ENCODE results near the gene PPP2R2C. TPM values are rescaled to one million over a fixed set of nuclear protein-coding genes. Genes with fewer than 3 reads are reported as not detected.

Gene PPP2R2C
- total and polyA plus RNA-seq, 10 of the 15 experiments (the other 5 are each of a cell fraction or from before 2014, with no cell fraction given), result 0.13 to 0.15 TPM; not detected in 8

DNA sequence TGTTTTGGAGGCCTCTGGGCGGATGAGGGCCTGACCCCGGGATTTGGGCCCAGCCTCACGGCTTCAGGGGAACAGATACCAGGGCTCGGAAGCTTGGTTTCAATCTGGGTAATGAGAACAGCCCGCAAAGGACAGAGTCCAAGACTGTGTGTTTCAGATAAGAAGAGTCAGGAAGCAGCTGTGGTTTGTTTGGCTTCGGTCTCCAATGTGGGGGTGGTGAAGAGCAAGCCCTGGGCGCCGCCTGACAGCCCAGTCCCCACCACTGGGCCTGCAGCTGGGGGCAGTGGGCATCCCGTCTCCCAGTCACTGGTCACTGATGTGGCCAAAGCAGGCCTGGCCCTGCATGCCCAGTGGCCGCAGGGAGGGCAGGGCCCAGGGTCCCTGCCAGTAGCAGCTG, 193.6 kb downstream of the PPP2R2C start:
- intact Hi-C loops (cut with micrococcal nuclease; ENCODE audit: unreplicated experiment), result no loop called here
- H3K4me3 ChIP-seq, result no peak overlapping the region
- in situ Hi-C loops (cut with MboI), result no loop called here
- no peaks in the 10 kb centered on the region for H3K9me3 ChIP-seq (replicated peaks; ENCODE audit: control insufficient read depth, insufficient read depth, low read length)
- ChIA-PET SMC1A (ENCODE audit: uncharacterized antibody, unreplicated experiment) (interaction anchor here (0.9 to 2.2 kb wide), 9 partner anchors 9 to 78 kb away, joined by 3 to 15 read pairs (median 4); partner anchors contain the start of genes JAKMIP1 and WFS1), POLR2A (interaction anchor here (0.8 to 1.3 kb wide), 4 partner anchors 9 to 98 kb away, joined by 3 to 5 read pairs (median 4); partner anchors contain the start of genes JAKMIP1 and WFS1), CTCF (interaction anchor here (0.9 to 2.6 kb wide), 10 partner anchors 9 to 144 kb away, joined by 3 to 17 read pairs (median 4); partner anchors contain the start of gene WFS1), RAD21 (ENCODE audit: unreplicated experiment) (interaction anchor here (0.7 to 2.1 kb wide), 8 partner anchors 12 to 281 kb away, joined by 3 to 10 read pairs (median 5); no protein-coding TSS in a partner anchor)
- peak; percentile 90 for FAIRE-seq
- no TSS peak for BruUV-seq (replicated peaks)
- H2AFZ ChIP-seq (ENCODE audit: control insufficient read depth, low read depth, low read length), result no peak overlapping the region
- H3K79me2 ChIP-seq (ENCODE audit: control insufficient read depth, insufficient read depth, low read length), result no peaks in the 10 kb centered on the region
- H3K27me3 ChIP-seq (replicated peaks in 1 of 2; ENCODE audit: control insufficient read depth in 2 of 2, insufficient read depth in 2 of 2, low read length in 1 of 2), result no peaks in the 10 kb centered on the region; a peak in 1 of 4 replicates
- H3K4me1 ChIP-seq (ENCODE audit: control insufficient read depth, insufficient read depth, low read length), result peaks cover 15% of the 10 kb centered on the region
- H3K4me2 ChIP-seq (ENCODE audit: control insufficient read depth, insufficient read depth), result peak overlapping the region; percentile 69
- ATAC-seq, result peak; percentile 94
- WGBS (ENCODE audit: insufficient coverage, insufficient replicate concordance, low lambda C conversion rate, missing lambda C conversion rate), result 12% methylated on average over 10 of the region's 10 CpGs
- peaks cover 8% of the 10 kb centered on the region for H4K20me1 ChIP-seq (ENCODE audit: control insufficient read depth, insufficient read depth)
- no peaks in the 10 kb centered on the region for H3K36me3 ChIP-seq (ENCODE audit: control insufficient read depth in 2 of 2, insufficient read depth in 2 of 2, low read length in 1 of 2)
- no peak overlapping the region for H3K9ac ChIP-seq (ENCODE audit: control insufficient read depth, insufficient read depth, low read length)
- H3K27ac ChIP-seq (ENCODE audit: control insufficient read depth, insufficient read depth), result no peak overlapping the region
- peak; percentile 42 for DNase-seq (ENCODE audit: low read depth, low spot score)
- TF ChIP-seq, protein P1, sequence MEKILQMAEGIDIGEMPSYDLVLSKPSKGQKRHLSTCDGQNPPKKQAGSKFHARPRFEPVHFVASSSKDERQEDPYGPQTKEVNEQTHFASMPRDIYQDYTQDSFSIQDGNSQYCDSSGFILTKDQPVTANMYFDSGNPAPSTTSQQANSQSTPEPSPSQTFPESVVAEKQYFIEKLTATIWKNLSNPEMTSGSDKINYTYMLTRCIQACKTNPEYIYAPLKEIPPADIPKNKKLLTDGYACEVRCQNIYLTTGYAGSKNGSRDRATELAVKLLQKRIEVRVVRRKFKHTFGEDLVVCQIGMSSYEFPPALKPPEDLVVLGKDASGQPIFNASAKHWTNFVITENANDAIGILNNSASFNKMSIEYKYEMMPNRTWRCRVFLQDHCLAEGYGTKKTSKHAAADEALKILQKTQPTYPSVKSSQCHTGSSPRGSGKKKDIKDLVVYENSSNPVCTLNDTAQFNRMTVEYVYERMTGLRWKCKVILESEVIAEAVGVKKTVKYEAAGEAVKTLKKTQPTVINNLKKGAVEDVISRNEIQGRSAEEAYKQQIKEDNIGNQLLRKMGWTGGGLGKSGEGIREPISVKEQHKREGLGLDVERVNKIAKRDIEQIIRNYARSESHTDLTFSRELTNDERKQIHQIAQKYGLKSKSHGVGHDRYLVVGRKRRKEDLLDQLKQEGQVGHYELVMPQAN (conservative IDR thresholded peaks at IDR 0.05), result no peak
- TF ChIP-seq IKZF2 (IDR thresholded peaks at IDR 0.05) (peak; percentile 77 to 78; a peak in 3 of 4 replicates), NFIC (IDR thresholded peaks at IDR 0.05; ENCODE audit: low read depth, low read length) (no peak; the same call in 1 of the 2 replicates), CBX5 (IDR thresholded peaks at IDR 0.05; ENCODE audit: low read depth) (no peak), PRDM15 (CRISPR knock-in tag; IDR thresholded peaks at IDR 0.05) (no peak), HCFC1 (IDR thresholded peaks at IDR 0.05; ENCODE audit: low read length) (no peak), SMAD5 (IDR thresholded peaks at IDR 0.05; ENCODE audit: low read depth) (no peak), RFX5 (IDR thresholded peaks at IDR 0.05; ENCODE audit: low read depth, low read length) (no peak), KLF5 (IDR thresholded peaks at IDR 0.05; ENCODE audit: partially characterized antibody) (no peak), GABPA (IDR thresholded peaks at IDR 0.05; ENCODE audit: low read depth) (no peak), CREM (IDR thresholded peaks at IDR 0.05; ENCODE audit: low read depth) (no peak), SIN3A (IDR thresholded peaks at IDR 0.05; ENCODE audit: low read depth, low read length) (no peak), MEF2B (IDR thresholded peaks at IDR 0.05; ENCODE audit: partially characterized antibody, poor library complexity, severe bottlenecking) (no peak), NR2F1 (conservative IDR thresholded peaks at IDR 0.05) (peak; percentile 71), BCL3 (IDR thresholded peaks at IDR 0.05; ENCODE audit: borderline replicate concordance, insufficient read depth, low read depth, low read length, poor library complexity, severe bottlenecking) (no peak), POLR2AphosphoS2 (IDR thresholded peaks at IDR 0.05; ENCODE audit: low read depth, low read length) (no peak)
- TF ChIP-seq, protein P2, sequence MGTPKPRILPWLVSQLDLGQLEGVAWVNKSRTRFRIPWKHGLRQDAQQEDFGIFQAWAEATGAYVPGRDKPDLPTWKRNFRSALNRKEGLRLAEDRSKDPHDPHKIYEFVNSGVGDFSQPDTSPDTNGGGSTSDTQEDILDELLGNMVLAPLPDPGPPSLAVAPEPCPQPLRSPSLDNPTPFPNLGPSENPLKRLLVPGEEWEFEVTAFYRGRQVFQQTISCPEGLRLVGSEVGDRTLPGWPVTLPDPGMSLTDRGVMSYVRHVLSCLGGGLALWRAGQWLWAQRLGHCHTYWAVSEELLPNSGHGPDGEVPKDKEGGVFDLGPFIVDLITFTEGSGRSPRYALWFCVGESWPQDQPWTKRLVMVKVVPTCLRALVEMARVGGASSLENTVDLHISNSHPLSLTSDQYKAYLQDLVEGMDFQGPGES (IDR thresholded peaks at IDR 0.05), result no peak

Measured in GM12878 (cell line).